WERI-Rb-1 (cell line): Measurements from ENCODE around the gene LRBA.

Experiments
- DNase-seq: peaks from one replicate; pipeline ENCODE4 v3.0.0-alpha.2; 2020
- H3K27ac ChIP-seq: fragments of 250-450 bp; sonication (Bioruptor Pico); 2 replicates; pipeline ENCODE4 v1.5.1; 2020; ENCODE audit warnings: mild to moderate bottlenecking, moderate library complexity
- H3K27me3 ChIP-seq: fragments of 250-450 bp; sonication (Bioruptor Pico); 2 replicates; pipeline ENCODE4 v1.5.1; 2021; ENCODE audit warnings: mild to moderate bottlenecking, low read depth, moderate library complexity; ENCODE audit not compliant: insufficient read depth, severe bottlenecking
- H3K36me3 ChIP-seq: fragments of 250-450 bp; sonication (Bioruptor Pico); 2 replicates; pipeline ENCODE4 v1.5.1; 2020; ENCODE audit warnings: mild to moderate bottlenecking, moderate library complexity
- H3K4me3 ChIP-seq: 2 replicates; pipeline ENCODE4 v1.5.1; 2011; ENCODE audit warnings: low read depth, mild to moderate bottlenecking, control low read depth, low read length
- H3K9me3 ChIP-seq: fragments of 250-450 bp; sonication (Bioruptor Pico); 2 replicates; pipeline ENCODE4 v1.5.1; 2021; ENCODE audit warnings: mild to moderate bottlenecking, moderate library complexity; ENCODE audit not compliant: severe bottlenecking
- TF ChIP-seq, protein P1 (sequence below): IDR thresholded peaks from 2 replicates; pipeline ENCODE4 v1.5.1; 2011; ENCODE audit warnings: low read depth, mild to moderate bottlenecking, control low read depth, inconsistent platforms, low read length

LRBA gene

DNA sequence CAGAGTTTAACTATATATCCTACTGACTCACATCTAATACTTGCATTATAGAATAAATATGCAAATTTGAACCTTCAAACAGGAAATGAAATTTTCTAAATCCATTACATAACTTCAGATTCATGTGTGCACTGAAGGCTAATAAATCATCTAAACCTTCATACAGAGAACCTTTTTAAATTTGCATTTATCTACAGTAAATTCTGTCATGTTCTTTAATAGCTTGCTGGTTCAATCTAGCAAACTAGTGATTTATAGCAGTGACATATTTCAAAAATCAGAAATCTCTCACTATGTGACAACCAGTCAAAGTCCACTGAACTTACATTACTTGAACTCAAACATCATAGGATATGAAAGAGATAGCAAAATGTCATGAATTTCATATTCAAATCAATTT is 65.1 kb downstream of the LRBA start:
- H3K9me3 ChIP-seq = no peaks in the 10 kb centered on the region
- no peaks in the 10 kb centered on the region for H3K27me3 ChIP-seq
- no peak overlapping the region for H3K27ac ChIP-seq
- H3K4me3 ChIP-seq = no peak overlapping the region
- TF ChIP-seq, protein P1, sequence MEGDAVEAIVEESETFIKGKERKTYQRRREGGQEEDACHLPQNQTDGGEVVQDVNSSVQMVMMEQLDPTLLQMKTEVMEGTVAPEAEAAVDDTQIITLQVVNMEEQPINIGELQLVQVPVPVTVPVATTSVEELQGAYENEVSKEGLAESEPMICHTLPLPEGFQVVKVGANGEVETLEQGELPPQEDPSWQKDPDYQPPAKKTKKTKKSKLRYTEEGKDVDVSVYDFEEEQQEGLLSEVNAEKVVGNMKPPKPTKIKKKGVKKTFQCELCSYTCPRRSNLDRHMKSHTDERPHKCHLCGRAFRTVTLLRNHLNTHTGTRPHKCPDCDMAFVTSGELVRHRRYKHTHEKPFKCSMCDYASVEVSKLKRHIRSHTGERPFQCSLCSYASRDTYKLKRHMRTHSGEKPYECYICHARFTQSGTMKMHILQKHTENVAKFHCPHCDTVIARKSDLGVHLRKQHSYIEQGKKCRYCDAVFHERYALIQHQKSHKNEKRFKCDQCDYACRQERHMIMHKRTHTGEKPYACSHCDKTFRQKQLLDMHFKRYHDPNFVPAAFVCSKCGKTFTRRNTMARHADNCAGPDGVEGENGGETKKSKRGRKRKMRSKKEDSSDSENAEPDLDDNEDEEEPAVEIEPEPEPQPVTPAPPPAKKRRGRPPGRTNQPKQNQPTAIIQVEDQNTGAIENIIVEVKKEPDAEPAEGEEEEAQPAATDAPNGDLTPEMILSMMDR = no peak
- no peak for DNase-seq
- H3K36me3 ChIP-seq = no peaks in the 10 kb centered on the region

DNA sequence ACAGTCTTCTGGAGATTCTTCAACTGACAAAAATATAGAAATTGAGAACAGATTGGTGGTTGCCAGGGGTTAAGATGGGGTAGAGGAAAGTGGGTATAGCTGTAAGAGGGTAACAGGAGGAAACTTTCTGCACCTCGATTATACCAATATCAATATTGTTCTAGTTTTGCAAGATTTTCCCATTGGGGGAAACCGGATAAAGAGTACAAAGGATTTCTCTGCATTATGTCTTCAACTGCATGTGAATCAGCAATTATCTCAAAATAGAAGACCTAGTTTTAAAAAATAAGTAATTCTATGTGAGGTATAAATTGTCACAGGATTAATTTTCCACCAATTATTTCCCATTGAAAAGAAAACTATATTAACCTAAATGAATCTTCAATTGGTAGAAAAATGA is 65.7 kb downstream of the LRBA start:
- DNase-seq = no peak
- no peaks in the 10 kb centered on the region for H3K9me3 ChIP-seq
- TF ChIP-seq, protein P1 = no peak
- no peak overlapping the region for H3K4me3 ChIP-seq
- no peak overlapping the region for H3K27ac ChIP-seq
- H3K27me3 ChIP-seq = no peaks in the 10 kb centered on the region
- H3K36me3 ChIP-seq = no peaks in the 10 kb centered on the region

DNA sequence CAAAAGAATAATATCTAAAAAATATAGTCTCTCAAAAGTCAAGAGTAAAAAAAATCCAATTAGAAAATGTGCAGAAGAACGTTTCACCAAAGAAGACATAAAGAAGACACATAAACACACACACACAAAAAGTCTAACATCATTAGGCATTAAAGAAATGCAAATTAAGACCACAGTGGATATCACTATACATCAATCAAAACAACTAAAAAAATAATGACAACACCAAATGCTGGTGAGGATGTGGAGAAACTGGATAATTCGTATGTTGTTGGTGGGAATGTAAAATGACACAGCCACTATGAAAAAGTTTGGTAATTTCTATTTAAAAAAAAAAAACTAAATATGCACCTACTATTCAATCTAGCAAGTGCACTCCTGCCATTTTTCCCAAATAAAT is 66.4 kb downstream of the LRBA start:
- DNase-seq = no peak
- Histone ChIP-seq H3K27ac (no peak overlapping the region), H3K27me3 (no peaks in the 10 kb centered on the region), H3K9me3 (no peaks in the 10 kb centered on the region), H3K36me3 (no peaks in the 10 kb centered on the region), H3K4me3 (no peak overlapping the region)
- TF ChIP-seq, protein P1 = no peak

DNA sequence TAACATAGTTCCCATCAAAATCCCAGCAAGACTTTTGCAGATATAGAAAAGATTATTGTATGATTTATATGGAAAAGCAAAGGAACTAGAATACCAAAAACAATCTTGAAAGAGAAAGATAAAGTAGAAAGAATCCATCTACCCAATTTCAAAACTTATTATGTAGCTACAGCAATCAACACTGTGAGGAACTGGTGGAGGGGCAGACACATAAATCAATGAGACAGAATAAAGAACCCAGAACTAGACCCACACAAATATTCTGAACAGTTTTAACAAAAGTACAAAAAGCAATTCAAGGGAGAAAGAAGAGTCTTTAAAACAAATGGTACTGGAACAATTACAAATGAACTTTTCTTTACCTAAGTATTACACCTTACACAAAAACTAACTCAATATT is 67.0 kb downstream of the LRBA start:
- Histone ChIP-seq H3K4me3 (no peak overlapping the region), H3K9me3 (no peaks in the 10 kb centered on the region), H3K36me3 (no peaks in the 10 kb centered on the region), H3K27me3 (no peaks in the 10 kb centered on the region), H3K27ac (no peak overlapping the region)
- TF ChIP-seq, protein P1 = no peak
- DNase-seq = no peak

DNA sequence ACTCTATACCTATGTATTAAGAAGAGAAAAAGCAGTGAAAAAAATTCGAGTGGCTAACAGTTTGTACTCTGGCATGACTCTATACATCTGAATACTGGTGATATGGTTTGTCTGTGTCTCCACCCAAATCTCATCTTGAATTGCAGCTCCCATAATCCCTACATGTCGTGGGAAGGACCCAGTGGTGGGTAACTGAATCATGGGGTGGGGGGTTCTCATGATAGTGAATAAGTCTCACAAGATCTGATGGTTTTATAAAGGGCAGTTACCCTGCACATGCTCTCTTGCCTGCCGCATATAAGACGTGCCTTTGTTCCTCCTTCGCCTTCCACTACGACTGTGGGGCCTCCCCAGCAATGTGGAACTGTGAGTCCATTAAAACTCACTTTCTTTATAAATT is 70.4 kb downstream of the LRBA start:
- Histone ChIP-seq H3K27me3 (no peaks in the 10 kb centered on the region), H3K27ac (no peak overlapping the region), H3K9me3 (no peaks in the 10 kb centered on the region), H3K36me3 (no peaks in the 10 kb centered on the region), H3K4me3 (no peak overlapping the region)
- TF ChIP-seq, protein P1 = no peak
- DNase-seq = no peak

DNA sequence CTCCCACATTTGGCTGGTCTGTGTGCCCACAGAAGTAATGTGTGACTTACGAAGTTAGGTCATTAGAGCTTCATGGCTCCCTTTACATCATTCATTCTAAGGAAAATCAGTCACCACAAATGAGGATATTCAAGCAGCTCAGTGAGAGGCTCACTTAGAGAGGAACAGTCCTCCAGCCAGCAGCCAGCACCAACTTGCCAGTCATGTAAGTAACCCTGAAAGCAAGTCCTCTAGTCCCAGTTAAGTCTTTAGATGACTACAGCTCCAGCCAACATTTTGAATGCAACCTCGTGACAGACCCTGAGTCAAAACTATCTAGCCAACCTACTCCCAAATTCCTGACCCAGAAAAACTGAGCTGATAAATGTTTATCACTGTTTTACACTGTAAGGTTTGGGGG is 71.3 kb downstream of the LRBA start:
- no peak for DNase-seq
- Histone ChIP-seq H3K27me3 (no peaks in the 10 kb centered on the region), H3K27ac (no peak overlapping the region), H3K9me3 (no peaks in the 10 kb centered on the region), H3K4me3 (no peak overlapping the region), H3K36me3 (no peaks in the 10 kb centered on the region)
- TF ChIP-seq, protein P1 = no peak
